Ovary (tissue), 3 donors: Measurements from ENCODE around the gene TMED1.

ENCODE experiments used
- CTCF ChIP-seq, 3 donors: fragments of 450-650 bp in 2 of 3; fragments of 200-600 bp in 1 of 3; IDR thresholded peaks; one replicate each; pipeline versions ENCODE4 v1.5.1 to v1.8.0; 2016 to 2022; ENCODE audit warnings: antibody characterized with exemption in 3 of 3, mild to moderate bottlenecking in 1 of 3
- POLR2A ChIP-seq: fragments of 450-650 bp; IDR thresholded peaks from one replicate; pipeline ENCODE4 v1.6.1; 2017; ENCODE audit warnings: antibody characterized with exemption, mild to moderate bottlenecking, moderate library complexity
- donor health status: DM: no; HTN: no; CAD: no.

DNA sequence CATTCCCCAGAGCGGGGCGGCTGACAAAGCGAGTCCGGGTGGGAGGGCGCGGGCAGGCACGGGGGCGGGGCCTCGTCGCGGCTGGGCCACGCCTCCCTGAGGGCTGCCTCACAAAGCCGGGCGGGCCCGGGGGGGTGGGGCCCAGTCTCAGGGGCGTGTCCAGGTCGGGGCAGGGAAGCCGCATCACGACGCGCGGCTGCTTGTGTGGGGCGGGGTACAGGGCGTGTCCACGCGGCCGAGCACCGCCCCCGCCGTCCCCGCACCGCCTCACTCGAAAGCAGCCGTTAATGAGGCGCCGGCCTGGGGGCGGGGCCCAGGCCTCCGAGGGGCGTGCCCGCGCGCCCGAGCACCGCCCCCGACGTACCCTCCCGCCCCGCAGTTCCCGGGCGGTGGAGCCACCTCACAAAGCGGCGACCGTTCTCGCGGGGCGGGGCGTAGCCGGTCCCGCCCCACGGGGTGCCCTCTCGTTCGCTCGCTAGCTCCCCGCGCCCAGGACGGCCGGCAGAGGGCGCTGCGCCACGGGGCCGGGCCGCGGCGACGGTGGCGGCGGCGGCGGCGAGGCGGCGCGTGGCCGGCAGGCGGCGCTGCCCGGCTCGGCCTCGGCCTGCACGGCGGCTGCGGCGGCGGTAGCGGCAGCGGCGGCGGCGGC is 35.1 kb upstream of the TMED1 start, which contains the start of gene CARM1:
- TF ChIP-seq CTCF (IDR thresholded peaks at IDR 0.05) (peak; percentile 26 to 97 (median 94)), POLR2A (no peak)
